OCI-LY3 (cell line): ENCODE measurements around the gene PHF20.

Source experiments
- EZH2phosphoT487 ChIP-seq: fragments of 200-600 bp; shearing (Covaris generic); IDR thresholded peaks from 2 replicates; pipeline ENCODE4 v1.6.1; 2018; ENCODE audit warnings: antibody characterized with exemption, mixed run types, low read depth
- TF ChIP-seq, protein P1 (sequence below): fragments of 200-600, 300-600 bp; sonication (generic); IDR thresholded peaks from 2 replicates; pipeline ENCODE4 v1.5.1; 2014; ENCODE audit warnings: antibody characterized with exemption, low read length, low read depth

DNA sequence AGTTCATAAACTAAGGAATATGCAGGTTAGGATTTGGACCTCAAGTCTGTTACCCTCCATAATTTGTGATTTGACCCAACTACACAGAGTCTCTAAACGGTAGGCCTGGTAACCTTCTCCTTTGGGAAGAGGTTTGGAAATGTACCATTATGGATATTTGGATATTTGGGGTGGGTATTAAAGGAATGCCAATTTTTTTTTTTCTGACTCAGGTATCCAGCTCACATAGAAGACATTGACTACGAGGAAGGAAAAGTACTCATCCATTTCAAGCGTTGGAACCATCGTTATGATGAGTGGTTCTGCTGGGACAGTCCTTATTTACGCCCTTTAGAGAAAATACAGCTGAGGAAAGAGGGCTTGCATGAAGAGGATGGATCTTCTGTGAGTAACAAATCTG lies 70.5 kb downstream of the PHF20 start:
- TF ChIP-seq, protein P1, sequence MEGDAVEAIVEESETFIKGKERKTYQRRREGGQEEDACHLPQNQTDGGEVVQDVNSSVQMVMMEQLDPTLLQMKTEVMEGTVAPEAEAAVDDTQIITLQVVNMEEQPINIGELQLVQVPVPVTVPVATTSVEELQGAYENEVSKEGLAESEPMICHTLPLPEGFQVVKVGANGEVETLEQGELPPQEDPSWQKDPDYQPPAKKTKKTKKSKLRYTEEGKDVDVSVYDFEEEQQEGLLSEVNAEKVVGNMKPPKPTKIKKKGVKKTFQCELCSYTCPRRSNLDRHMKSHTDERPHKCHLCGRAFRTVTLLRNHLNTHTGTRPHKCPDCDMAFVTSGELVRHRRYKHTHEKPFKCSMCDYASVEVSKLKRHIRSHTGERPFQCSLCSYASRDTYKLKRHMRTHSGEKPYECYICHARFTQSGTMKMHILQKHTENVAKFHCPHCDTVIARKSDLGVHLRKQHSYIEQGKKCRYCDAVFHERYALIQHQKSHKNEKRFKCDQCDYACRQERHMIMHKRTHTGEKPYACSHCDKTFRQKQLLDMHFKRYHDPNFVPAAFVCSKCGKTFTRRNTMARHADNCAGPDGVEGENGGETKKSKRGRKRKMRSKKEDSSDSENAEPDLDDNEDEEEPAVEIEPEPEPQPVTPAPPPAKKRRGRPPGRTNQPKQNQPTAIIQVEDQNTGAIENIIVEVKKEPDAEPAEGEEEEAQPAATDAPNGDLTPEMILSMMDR = no peak
- no peak for TF ChIP-seq EZH2phosphoT487
